K562 (cell line): ENCODE data around the gene TM4SF20.

Experiments used
- CBFB ChIP-seq: sonication (generic); formaldehyde crosslinking; IDR thresholded peaks from 2 replicates; pipeline ENCODE4 v1.4.0; 2020; ENCODE audit warnings: mild to moderate bottlenecking, missing genetic modification reagents
- RCOR1 ChIP-seq, 2 experiments: IDR thresholded peaks; 2 replicates each; pipeline ENCODE4 v1.6.1; 2012; ENCODE audit warnings: low read depth in 2 of 2, low read length in 2 of 2, borderline replicate concordance in 1 of 2, improper control_type of control experiment in 1 of 2
- SIN3A ChIP-seq, 2 experiments: fragments of 150-350 bp in 1 of 2; IDR thresholded peaks; 2 replicates each; pipeline ENCODE4 v1.6.1; 2011 to 2016; ENCODE audit warnings: borderline replicate concordance in 2 of 2, low read depth in 2 of 2, low read length in 2 of 2, mild to moderate bottlenecking in 2 of 2, moderate library complexity in 2 of 2; ENCODE audit not compliant: control insufficient read depth in 1 of 2
- SIX5 ChIP-seq, 2 experiments: IDR thresholded peaks; 2 replicates each; pipeline ENCODE4 v1.6.1; 2011; ENCODE audit warnings: low read length in 2 of 2, borderline replicate concordance in 1 of 2, low read depth in 1 of 2, mild to moderate bottlenecking in 1 of 2, moderate library complexity in 1 of 2; ENCODE audit not compliant: insufficient read depth in 1 of 2
- SRF ChIP-seq, 2 experiments: fragments of 250-450, 450-650 bp in 1 of 2; sonication (Bioruptor Pico) in 1 of 2; sonication (generic) in 1 of 2; formaldehyde crosslinking; IDR thresholded peaks; 2 replicates each; pipeline versions ENCODE4 v1.5.0 to v1.5.1; 2020 to 2022; ENCODE audit warnings: mild to moderate bottlenecking in 1 of 2, missing genetic modification reagents in 1 of 2
- TCF7L2 ChIP-seq: fragments of 150-350 bp; IDR thresholded peaks from 2 replicates; pipeline ENCODE4 v1.6.1; 2016; ENCODE audit warnings: low read depth, mild to moderate bottlenecking, low read length, moderate library complexity
- ZNF644 ChIP-seq: fragments of 200-800 bp; sonication (Bioruptor generic); IDR thresholded peaks from 2 replicates; pipeline ENCODE4 v1.6.1; 2016; ENCODE audit warnings: low read depth, missing genetic modification characterization, missing compliant biosample characterization
- TF ChIP-seq, protein P1 (sequence below), 3 experiments: IDR thresholded peaks in 2 of 3; conservative IDR thresholded peaks in 1 of 3; 2 replicates each; pipeline ENCODE4 v1.5.1; 2011 to 2012; ENCODE audit warnings: low read length in 3 of 3, mild to moderate bottlenecking in 3 of 3, control low read depth in 2 of 3, improper control_type of control experiment in 1 of 3, inconsistent platforms in 1 of 3, low read depth in 1 of 3, mixed read lengths in 1 of 3, moderate library complexity in 1 of 3; ENCODE audit not compliant: insufficient read depth in 2 of 3

DNA sequence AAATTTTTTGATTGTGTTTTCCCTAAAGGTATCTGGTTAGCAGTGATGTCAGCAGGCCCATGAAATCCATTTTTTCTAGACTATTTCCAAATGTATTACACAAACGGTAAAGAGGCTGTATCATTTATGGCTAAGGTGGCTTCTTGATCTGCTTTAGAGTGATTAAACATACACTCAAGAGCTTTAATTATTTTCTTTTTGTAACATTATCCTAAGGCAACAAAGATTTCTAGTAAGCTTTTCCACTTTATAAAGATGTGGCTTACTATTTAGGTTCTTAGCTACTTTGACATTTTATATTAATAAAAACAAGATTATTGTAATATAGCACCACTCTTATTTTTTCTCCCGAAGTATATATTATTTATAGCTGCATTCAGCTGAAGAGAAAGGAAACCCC, 37.6 kb downstream of the TM4SF20 start:
- TF ChIP-seq SIX5 (IDR thresholded peaks at IDR 0.05; ENCODE audit: borderline replicate concordance in 1 of 2, insufficient read depth in 1 of 2, low read depth in 1 of 2, low read length in 2 of 2) (no peak), CBFB (CRISPR knock-in tag) (no peak), TCF7L2 (no peak), SRF (CRISPR knock-in tag; IDR thresholded peaks at IDR 0.05) (no peak), RCOR1 (IDR thresholded peaks at IDR 0.05; ENCODE audit: borderline replicate concordance in 1 of 2, low read depth in 2 of 2, low read length in 2 of 2) (no peak), SIN3A (IDR thresholded peaks at IDR 0.05; ENCODE audit: borderline replicate concordance in 2 of 2, control insufficient read depth in 1 of 2, low read depth in 2 of 2, low read length in 2 of 2) (no peak), ZNF644 (tag) (no peak)
- TF ChIP-seq, protein P1, sequence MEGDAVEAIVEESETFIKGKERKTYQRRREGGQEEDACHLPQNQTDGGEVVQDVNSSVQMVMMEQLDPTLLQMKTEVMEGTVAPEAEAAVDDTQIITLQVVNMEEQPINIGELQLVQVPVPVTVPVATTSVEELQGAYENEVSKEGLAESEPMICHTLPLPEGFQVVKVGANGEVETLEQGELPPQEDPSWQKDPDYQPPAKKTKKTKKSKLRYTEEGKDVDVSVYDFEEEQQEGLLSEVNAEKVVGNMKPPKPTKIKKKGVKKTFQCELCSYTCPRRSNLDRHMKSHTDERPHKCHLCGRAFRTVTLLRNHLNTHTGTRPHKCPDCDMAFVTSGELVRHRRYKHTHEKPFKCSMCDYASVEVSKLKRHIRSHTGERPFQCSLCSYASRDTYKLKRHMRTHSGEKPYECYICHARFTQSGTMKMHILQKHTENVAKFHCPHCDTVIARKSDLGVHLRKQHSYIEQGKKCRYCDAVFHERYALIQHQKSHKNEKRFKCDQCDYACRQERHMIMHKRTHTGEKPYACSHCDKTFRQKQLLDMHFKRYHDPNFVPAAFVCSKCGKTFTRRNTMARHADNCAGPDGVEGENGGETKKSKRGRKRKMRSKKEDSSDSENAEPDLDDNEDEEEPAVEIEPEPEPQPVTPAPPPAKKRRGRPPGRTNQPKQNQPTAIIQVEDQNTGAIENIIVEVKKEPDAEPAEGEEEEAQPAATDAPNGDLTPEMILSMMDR (IDR thresholded peaks at IDR 0.05 in 2 of 3, conservative IDR thresholded peaks at IDR 0.05 in 1 of 3; ENCODE audit: insufficient read depth in 2 of 3, low read depth in 1 of 3, low read length in 3 of 3): no peak
